HFFc6 (cell line): ENCODE data around the gene RGS7BP. TPM values are rescaled to one million over a fixed set of nuclear protein-coding genes. Genes with fewer than 3 reads are reported as not detected.

ENCODE experiments used
- DNase-seq: peaks from one replicate; pipeline ENCODE4 v3.0.0-alpha.2; 2018
- H3K27ac Mint-ChIP-seq: 2 replicates; pipeline ENCODE4 v1.8.0; 2020; ENCODE audit warnings: mild to moderate bottlenecking, mixed read lengths
- H3K27me3 Mint-ChIP-seq: 2 replicates; pipeline ENCODE4 v1.8.0; 2021; ENCODE audit warnings: mild to moderate bottlenecking, moderate library complexity, mixed read lengths; ENCODE audit not compliant: insufficient read depth
- H3K36me3 Mint-ChIP-seq: 2 replicates; pipeline ENCODE4 v1.8.0; 2021; ENCODE audit warnings: low read depth, mixed read lengths
- H3K4me1 Mint-ChIP-seq: 2 replicates; pipeline ENCODE4 v1.8.0; 2020; ENCODE audit warnings: low read depth, mixed read lengths
- H3K4me3 Mint-ChIP-seq: 2 replicates; pipeline ENCODE4 v1.8.0; 2020; ENCODE audit warnings: mild to moderate bottlenecking, moderate library complexity, mixed read lengths
- H3K9me3 Mint-ChIP-seq: 2 replicates; pipeline ENCODE4 v1.8.0; 2020; ENCODE audit warnings: mild to moderate bottlenecking, mixed read lengths
- CTCF ChIP-seq: fragments of 200-600 bp; sonication (generic); IDR thresholded peaks from 2 replicates; pipeline ENCODE4 v1.5.0; 2021; ENCODE audit warnings: antibody characterized with exemption, mild to moderate bottlenecking
- total RNA-seq, 6 experiments: library from RNA; stranded (reverse); fragmentation: NEBNext Ultra II Directional; extraction: Animal tissue kit (Norgen Biotek cat#: 25700); gene quantifications; 2 replicates in 1 of 6; 3 replicates in 5 of 6; pipeline ENCODE4 v1.2.3, GENCODE V29; 2021

RGS7BP gene
- total RNA-seq, 6 experiments from 2014 or later, result not detected

GRCh38 chr5:64606926-64607325 lies 101.1 kb downstream of the RGS7BP start:
- DNase-seq, result no peak
- H3K27ac Mint-ChIP-seq, result no peak overlapping the region
- no peak for TF ChIP-seq CTCF
- no peaks in the 10 kb centered on the region for H3K36me3 Mint-ChIP-seq
- no peaks in the 10 kb centered on the region for H3K9me3 Mint-ChIP-seq
- H3K27me3 Mint-ChIP-seq, result peaks cover 8% of the 10 kb centered on the region
- no peak overlapping the region for H3K4me3 Mint-ChIP-seq
- H3K4me1 Mint-ChIP-seq, result no peaks in the 10 kb centered on the region

- Mint-ChIP-seq H3K36me3 (no peaks in the 10 kb centered on the region), H3K4me1 (no peaks in the 10 kb centered on the region), H3K27ac (no peak overlapping the region), H3K9me3 (no peaks in the 10 kb centered on the region), H3K4me3 (no peak overlapping the region), H3K27me3 (peaks cover 3% of the 10 kb centered on the region)
- DNase-seq, result peak; percentile 57
- TF ChIP-seq CTCF, result peak; percentile 82
Measured at GRCh38 chr5:64612344-64612961, 106.6 kb downstream of the RGS7BP start.

GRCh38 chr5:64615895-64616294 lies 110.1 kb downstream of the RGS7BP start:
- no peak for TF ChIP-seq CTCF
- Mint-ChIP-seq H3K4me1 (no peaks in the 10 kb centered on the region), H3K4me3 (no peak overlapping the region), H3K36me3 (no peaks in the 10 kb centered on the region), H3K27ac (no peak overlapping the region), H3K9me3 (no peaks in the 10 kb centered on the region), H3K27me3 (peaks cover 1% of the 10 kb centered on the region)
- DNase-seq, result no peak

- TF ChIP-seq CTCF, result no peak
- no peaks in the 10 kb centered on the region for H3K9me3 Mint-ChIP-seq
- H3K27me3 Mint-ChIP-seq, result peaks cover 18% of the 10 kb centered on the region
- H3K4me3 Mint-ChIP-seq, result no peak overlapping the region
- no peaks in the 10 kb centered on the region for H3K36me3 Mint-ChIP-seq
- no peaks in the 10 kb centered on the region for H3K4me1 Mint-ChIP-seq
- no peak for DNase-seq
- H3K27ac Mint-ChIP-seq, result no peak overlapping the region
Measured at GRCh38 chr5:64619609-64620008, 113.8 kb downstream of the RGS7BP start.

- TF ChIP-seq CTCF, result no peak
- H3K36me3 Mint-ChIP-seq, result no peaks in the 10 kb centered on the region
- H3K9me3 Mint-ChIP-seq, result no peaks in the 10 kb centered on the region
- DNase-seq, result no peak
- H3K27me3 Mint-ChIP-seq, result peaks cover 17% of the 10 kb centered on the region
- H3K4me3 Mint-ChIP-seq, result no peak overlapping the region
- H3K4me1 Mint-ChIP-seq, result peaks cover 10% of the 10 kb centered on the region
- no peak overlapping the region for H3K27ac Mint-ChIP-seq
Measured at GRCh38 chr5:64622991-64623390, 117.2 kb downstream of the RGS7BP start.
